Activated naive CD4-positive, alpha-beta T cell treated with anti-CD3 and anti-CD28 coated beads for 36 hours (primary cell): ENCODE data around the gene PLA2G15. TPM values are rescaled to one million over a fixed set of nuclear protein-coding genes. Genes with fewer than 3 reads are reported as not detected.
A peak's percentile ranks its signal among the peaks of the same experiment; 100 is the strongest.

ENCODE experiments used
- CTCF ChIA-PET: fragments of 350-600 bp; sonication (Branson Sonifier 250); formaldehyde crosslinking; loops from one replicate; lab custom pipeline; 2021; ENCODE audit warnings: antibody characterized with exemption; lab: Charles Lee
- DNase-seq: peaks from one replicate; pipeline ENCODE4 v3.0.0-alpha.2; 2020
- H3K27ac Mint-ChIP-seq: one replicate; pipeline ENCODE4 v1.8.0; 2021; ENCODE audit warnings: mild to moderate bottlenecking, mixed read lengths
- H3K27me3 Mint-ChIP-seq: one replicate; pipeline ENCODE4 v1.8.0; 2021; ENCODE audit warnings: low read depth, mixed read lengths
- H3K36me3 Mint-ChIP-seq: one replicate; pipeline ENCODE4 v1.8.0; 2021; ENCODE audit warnings: low read depth, mixed read lengths
- H3K4me1 Mint-ChIP-seq: one replicate; pipeline ENCODE4 v1.8.0; 2021; ENCODE audit warnings: low read depth, mixed read lengths
- H3K4me3 Mint-ChIP-seq: one replicate; pipeline ENCODE4 v1.8.0; 2021; ENCODE audit warnings: mild to moderate bottlenecking, moderate library complexity, mixed read lengths
- H3K9me3 Mint-ChIP-seq: one replicate; pipeline ENCODE4 v1.8.0; 2021; ENCODE audit warnings: mixed read lengths
- intact Hi-C: fragments of 100-400 bp; cut with micrococcal nuclease; formaldehyde crosslinking; loops from one replicate; pipeline ENCODE4 v1.15.1; 2023
- total RNA-seq, 2 experiments: library from RNA; stranded (reverse); gene quantifications; one replicate each; pipeline ENCODE4 v1.2.3, GENCODE V29; 2021

Gene PLA2G15
- 1 to 10 TPM; 4.2 to 5.4 TPM for total RNA-seq

DNA sequence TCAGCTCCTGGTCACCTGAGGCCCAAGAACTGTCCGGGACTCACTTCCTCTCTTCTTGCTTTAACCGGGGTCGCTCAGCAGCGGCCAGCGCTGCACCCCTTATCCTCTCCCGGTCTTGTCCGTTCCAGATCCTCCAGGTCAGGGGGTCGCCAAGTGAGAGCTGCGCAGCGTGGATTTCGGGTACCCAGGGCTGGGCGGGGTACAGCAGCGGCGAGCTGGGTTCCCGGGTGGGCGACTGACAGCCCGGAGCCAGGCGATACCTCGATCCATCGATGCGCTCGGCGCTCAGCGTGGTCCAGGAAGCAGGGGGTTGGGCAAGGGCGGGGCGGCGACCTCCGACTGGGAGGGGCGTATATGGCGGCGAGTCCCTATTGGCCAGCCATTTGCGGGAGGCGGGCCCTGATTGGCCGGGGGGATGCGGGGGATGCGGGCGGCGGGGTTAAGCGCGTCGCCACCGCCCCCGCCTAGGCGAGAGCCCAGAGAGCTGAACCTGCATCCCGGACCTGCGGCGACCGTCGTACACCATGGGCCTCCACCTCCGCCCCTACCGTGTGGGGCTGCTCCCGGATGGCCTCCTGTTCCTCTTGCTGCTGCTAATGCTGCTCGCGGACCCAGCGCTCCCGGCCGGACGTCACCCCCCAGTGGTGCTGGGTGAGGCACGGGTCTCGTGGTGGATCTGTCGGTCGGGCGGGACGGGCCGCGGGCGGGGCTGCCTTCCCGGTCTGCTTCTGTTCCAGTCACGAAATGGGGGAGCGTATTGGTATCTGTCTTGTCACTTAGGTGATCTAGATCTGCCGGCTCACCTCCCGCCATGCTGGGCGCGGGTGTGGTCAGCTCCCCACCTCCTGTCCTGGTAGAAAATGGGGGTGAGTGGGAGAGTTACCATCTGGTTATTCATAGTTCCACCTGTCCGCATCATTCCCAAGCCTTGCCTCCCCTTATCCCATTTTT lies at the start of gene PLA2G15:
Gene PLA2G15, plus strand, starts transcription at position 471 of the 951 bp plus-strand sequence. Its CDS starts 54 bp downstream, at position 525.
- Mint-ChIP-seq H3K36me3 (peaks cover 2% of the 10 kb centered on the region), H3K9me3 (no peaks in the 10 kb centered on the region), H3K4me3 (peak within 1 kb of the TSS; percentile 90), H3K4me1 (peaks cover 20% of the 10 kb centered on the region), H3K27ac (no peak within 1 kb of the TSS), H3K27me3 (no peaks in the 10 kb centered on the region)
- DNase-seq: peak; percentile 97
- intact Hi-C loops: loop anchor here (1.0 to 2.0 kb wide), 3 partner anchors 8 to 65 kb away; partner anchors contain the start of genes SLC7A6 and SLC7A6OS
- CTCF ChIA-PET: interaction anchor here (0.6 to 4.4 kb wide), 6 partner anchors 17 to 282 kb away, joined by 3 to 24 read pairs (median 4); partner anchors contain the start of gene SLC7A6

DNA sequence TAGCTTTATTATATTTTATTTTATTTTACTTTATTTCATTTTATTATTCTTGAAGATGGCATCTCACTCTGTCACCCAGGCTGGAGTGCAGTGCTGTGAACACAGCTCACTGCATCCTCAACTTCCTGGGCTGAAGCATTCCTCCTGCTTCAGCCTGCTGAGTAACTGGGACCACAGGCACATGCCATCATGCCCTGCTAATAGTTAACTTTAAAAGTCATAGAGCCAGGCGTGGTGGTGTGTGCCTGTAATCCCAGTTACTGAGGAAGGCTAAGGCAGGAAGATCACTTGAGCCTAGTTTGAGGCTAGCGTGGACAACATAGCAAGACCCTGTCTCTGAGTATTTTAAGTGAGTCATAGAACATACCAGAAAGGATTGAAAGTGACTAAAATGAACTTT lies 47.9 kb upstream of the PLA2G15 start:
- no peaks in the 10 kb centered on the region for H3K9me3 Mint-ChIP-seq
- peaks cover 21% of the 10 kb centered on the region for H3K4me1 Mint-ChIP-seq
- DNase-seq: no peak
- no peak overlapping the region for H3K4me3 Mint-ChIP-seq
- intact Hi-C loops: no loop called here
- no peak overlapping the region for H3K27ac Mint-ChIP-seq
- H3K27me3 Mint-ChIP-seq: no peaks in the 10 kb centered on the region
- peaks cover 9% of the 10 kb centered on the region for H3K36me3 Mint-ChIP-seq
- CTCF ChIA-PET: interaction anchor here (0.8 to 1.4 kb wide), 3 partner anchors 11 to 33 kb away, joined by 4 read pairs; no protein-coding TSS in a partner anchor

DNA sequence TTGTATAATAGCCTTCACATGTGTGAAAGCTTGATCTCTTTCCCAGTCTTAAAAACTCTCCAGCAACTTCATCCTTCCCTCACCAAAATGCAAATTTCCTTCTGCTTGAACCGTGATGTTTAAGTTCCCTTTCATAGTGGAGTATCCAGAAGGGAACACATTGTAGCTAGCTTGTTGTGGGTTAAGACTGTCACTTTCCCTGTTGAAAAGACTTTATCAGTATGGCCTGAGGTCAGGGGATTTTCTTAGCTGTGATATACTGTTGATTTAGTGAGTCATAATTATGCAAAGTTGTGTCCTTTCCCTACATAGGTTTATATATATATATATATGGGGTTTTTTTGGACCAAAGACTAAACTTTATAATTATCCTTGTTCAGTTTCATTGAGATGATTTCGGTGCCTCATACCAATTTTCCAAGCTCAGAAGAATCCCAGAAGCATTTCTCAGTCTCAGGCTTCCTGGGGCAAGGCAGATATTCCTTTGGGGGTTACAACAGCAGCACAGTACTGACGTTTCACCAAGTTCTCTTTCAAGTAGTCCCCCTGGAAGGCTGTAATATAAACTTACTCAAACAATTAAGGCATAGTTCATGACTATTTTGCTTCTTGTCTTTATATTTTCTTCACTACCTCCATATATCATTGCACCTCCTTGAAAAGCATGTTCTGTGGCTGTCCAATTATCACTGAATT lies 44.9 kb upstream of the PLA2G15 start:
- no peaks in the 10 kb centered on the region for H3K9me3 Mint-ChIP-seq
- intact Hi-C loops: no loop called here
- no peak for DNase-seq
- CTCF ChIA-PET: interaction anchor here (0.6 to 1.7 kb wide), 5 partner anchors 24 to 384 kb away, joined by 3 to 6 read pairs (median 3); no protein-coding TSS in a partner anchor
- H3K4me3 Mint-ChIP-seq: no peak overlapping the region
- H3K27me3 Mint-ChIP-seq: no peaks in the 10 kb centered on the region
- peak overlapping the region; percentile 59 for H3K27ac Mint-ChIP-seq
- peaks cover 23% of the 10 kb centered on the region for H3K4me1 Mint-ChIP-seq
- peaks cover 7% of the 10 kb centered on the region for H3K36me3 Mint-ChIP-seq

- no peaks in the 10 kb centered on the region for H3K27me3 Mint-ChIP-seq
- peaks cover 6% of the 10 kb centered on the region for H3K36me3 Mint-ChIP-seq
- H3K9me3 Mint-ChIP-seq: no peaks in the 10 kb centered on the region
- H3K4me3 Mint-ChIP-seq: no peak overlapping the region
- peaks cover 29% of the 10 kb centered on the region for H3K4me1 Mint-ChIP-seq
- intact Hi-C loops: no loop called here
- H3K27ac Mint-ChIP-seq: no peak overlapping the region
- DNase-seq: no peak
- CTCF ChIA-PET: no interaction called here
Measured at GRCh38 chr16:68202091-68202519, 43.1 kb upstream of the PLA2G15 start.

DNA sequence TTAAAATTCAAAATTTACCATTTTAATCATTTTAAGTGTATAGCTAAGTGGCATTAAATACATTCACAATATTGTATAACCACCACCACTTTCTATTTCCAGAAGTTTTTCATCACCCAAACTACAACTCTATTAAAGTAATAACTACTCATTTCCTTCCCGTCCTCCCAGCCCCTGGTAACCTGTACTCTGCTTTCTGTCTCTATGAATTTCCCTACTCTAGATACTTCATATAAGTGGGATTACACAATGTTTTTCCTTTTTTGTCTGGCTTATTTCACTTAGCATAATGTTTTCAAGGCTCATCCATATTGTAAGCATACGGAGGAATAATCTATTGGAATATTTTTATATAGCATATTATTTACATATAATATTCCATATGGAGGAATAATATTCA lies 38.9 kb upstream of the PLA2G15 start:
- Mint-ChIP-seq H3K27ac (no peak overlapping the region), H3K4me3 (no peak overlapping the region), H3K36me3 (peaks cover 7% of the 10 kb centered on the region), H3K9me3 (no peaks in the 10 kb centered on the region), H3K27me3 (no peaks in the 10 kb centered on the region), H3K4me1 (peaks cover 40% of the 10 kb centered on the region)
- no peak for DNase-seq
- CTCF ChIA-PET: interaction anchor here (0.7 to 1.3 kb wide), 3 partner anchors 18 to 25 kb away, joined by 3 to 5 read pairs (median 4); no protein-coding TSS in a partner anchor
- intact Hi-C loops: no loop called here

DNA sequence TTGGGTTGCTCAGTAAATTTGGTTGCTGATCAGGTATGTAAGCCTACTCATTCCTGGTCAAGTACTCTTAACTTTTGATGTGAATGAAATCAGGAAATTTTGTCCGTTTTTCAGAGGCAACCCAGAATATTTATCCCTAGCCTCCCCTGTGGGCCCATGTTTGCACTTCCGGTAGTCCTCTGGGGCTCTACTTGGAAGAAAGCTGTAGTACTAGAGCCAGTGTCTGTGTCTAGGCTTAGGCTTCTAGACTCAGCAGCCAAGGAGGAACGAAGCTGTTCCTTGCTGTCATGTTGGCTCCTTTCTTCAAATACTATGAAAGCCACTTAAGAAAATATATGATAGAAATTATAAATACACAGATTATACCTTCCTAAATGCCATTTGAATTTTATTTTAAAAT lies 30.4 kb upstream of the PLA2G15 start:
- CTCF ChIA-PET: no interaction called here
- Mint-ChIP-seq H3K4me3 (no peak overlapping the region), H3K36me3 (peaks cover 8% of the 10 kb centered on the region), H3K27ac (no peak overlapping the region), H3K4me1 (peaks cover 41% of the 10 kb centered on the region), H3K9me3 (no peaks in the 10 kb centered on the region), H3K27me3 (no peaks in the 10 kb centered on the region)
- intact Hi-C loops: no loop called here
- no peak for DNase-seq

- peaks cover 38% of the 10 kb centered on the region for H3K4me1 Mint-ChIP-seq
- H3K36me3 Mint-ChIP-seq: peaks cover 8% of the 10 kb centered on the region
- CTCF ChIA-PET: interaction anchor here (0.6 to 4.5 kb wide), 2 partner anchors 12 to 49 kb away, joined by 3 to 24 read pairs; partner anchors contain the start of gene SLC7A6
- H3K27ac Mint-ChIP-seq: no peak overlapping the region
- no peak overlapping the region for H3K4me3 Mint-ChIP-seq
- DNase-seq: no peak
- intact Hi-C loops: no loop called here
- no peaks in the 10 kb centered on the region for H3K9me3 Mint-ChIP-seq
- H3K27me3 Mint-ChIP-seq: no peaks in the 10 kb centered on the region
Measured at GRCh38 chr16:68215302-68215701, 29.9 kb upstream of the PLA2G15 start.

DNA sequence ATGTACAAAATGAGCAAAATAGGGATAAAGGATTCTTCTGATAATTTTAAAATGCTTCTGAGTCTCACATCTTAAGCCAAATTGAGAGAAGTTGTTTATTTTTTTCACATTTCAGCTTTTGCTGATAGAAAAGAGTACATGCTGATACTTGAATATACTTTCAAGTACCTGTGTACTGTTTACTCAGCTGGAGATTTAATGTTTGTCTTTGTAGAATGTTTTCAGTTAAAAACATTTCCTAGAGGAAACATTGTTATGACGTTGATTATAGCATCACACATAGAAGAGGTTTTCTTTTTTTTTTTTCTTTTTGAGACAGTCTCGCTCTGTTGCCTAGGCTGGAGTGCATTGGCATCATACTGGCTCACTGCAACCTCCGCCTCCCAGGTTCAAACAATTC lies 28.9 kb upstream of the PLA2G15 start:
- intact Hi-C loops: no loop called here
- no peak overlapping the region for H3K4me3 Mint-ChIP-seq
- CTCF ChIA-PET: interaction anchor here (0.6 to 4.5 kb wide), 3 partner anchors 11 to 122 kb away, joined by 3 to 24 read pairs (median 3); partner anchors contain the start of gene SLC7A6

GRCh38 chr16:68217506-68217905 lies 27.7 kb upstream of the PLA2G15 start:
- H3K9me3 Mint-ChIP-seq: no peaks in the 10 kb centered on the region
- CTCF ChIA-PET: interaction anchor here (0.7 to 4.5 kb wide), 3 partner anchors 10 to 124 kb away, joined by 3 to 24 read pairs (median 3); no protein-coding TSS in a partner anchor
- H3K27me3 Mint-ChIP-seq: no peaks in the 10 kb centered on the region
- intact Hi-C loops: no loop called here
- H3K27ac Mint-ChIP-seq: peak overlapping the region; percentile 48
- H3K4me3 Mint-ChIP-seq: no peak overlapping the region
- peaks cover 17% of the 10 kb centered on the region for H3K4me1 Mint-ChIP-seq
- H3K36me3 Mint-ChIP-seq: peaks cover 8% of the 10 kb centered on the region
- no peak for DNase-seq

More for the DNA sequence above, 28.9 kb upstream of the PLA2G15 start:
- H3K36me3 Mint-ChIP-seq: peaks cover 8% of the 10 kb centered on the region
- H3K4me1 Mint-ChIP-seq: peaks cover 28% of the 10 kb centered on the region
- no peak for DNase-seq
- no peak overlapping the region for H3K27ac Mint-ChIP-seq
- no peaks in the 10 kb centered on the region for H3K27me3 Mint-ChIP-seq
- no peaks in the 10 kb centered on the region for H3K9me3 Mint-ChIP-seq

- Mint-ChIP-seq H3K4me1 (peaks cover 13% of the 10 kb centered on the region), H3K9me3 (no peaks in the 10 kb centered on the region), H3K4me3 (no peak overlapping the region), H3K27me3 (no peaks in the 10 kb centered on the region), H3K36me3 (peaks cover 7% of the 10 kb centered on the region), H3K27ac (peak overlapping the region; percentile 16)
- intact Hi-C loops: no loop called here
- CTCF ChIA-PET: interaction anchor here (0.6 to 4.5 kb wide), 3 partner anchors 8 to 127 kb away, joined by 3 to 24 read pairs (median 3); no protein-coding TSS in a partner anchor
- DNase-seq: no peak
Measured at GRCh38 chr16:68219725-68220351, 25.3 kb upstream of the PLA2G15 start.

- CTCF ChIA-PET: no interaction called here
- intact Hi-C loops: no loop called here
- no peaks in the 10 kb centered on the region for H3K9me3 Mint-ChIP-seq
- DNase-seq: no peak
- H3K4me3 Mint-ChIP-seq: no peak overlapping the region
- H3K27ac Mint-ChIP-seq: no peak overlapping the region
- H3K27me3 Mint-ChIP-seq: no peaks in the 10 kb centered on the region
- H3K36me3 Mint-ChIP-seq: peaks cover 3% of the 10 kb centered on the region
- H3K4me1 Mint-ChIP-seq: peaks cover 32% of the 10 kb centered on the region
Measured at GRCh38 chr16:68223072-68223471, 22.1 kb upstream of the PLA2G15 start.
